GM19035 (cell line): ENCODE data around the gene BRME1.
"Not testable (repeated sequence)": the region's sequence is repeated elsewhere in the genome, so short reads cannot be mapped to it uniquely, and the experiment has no call there.

Experiments used
- ATAC-seq: cut with Tn5 transposase; IDR thresholded peaks from one replicate; pipeline ENCODE4 v1.9.1; 2021; ENCODE audit not compliant: unreplicated experiment

BRME1 gene

DNA sequence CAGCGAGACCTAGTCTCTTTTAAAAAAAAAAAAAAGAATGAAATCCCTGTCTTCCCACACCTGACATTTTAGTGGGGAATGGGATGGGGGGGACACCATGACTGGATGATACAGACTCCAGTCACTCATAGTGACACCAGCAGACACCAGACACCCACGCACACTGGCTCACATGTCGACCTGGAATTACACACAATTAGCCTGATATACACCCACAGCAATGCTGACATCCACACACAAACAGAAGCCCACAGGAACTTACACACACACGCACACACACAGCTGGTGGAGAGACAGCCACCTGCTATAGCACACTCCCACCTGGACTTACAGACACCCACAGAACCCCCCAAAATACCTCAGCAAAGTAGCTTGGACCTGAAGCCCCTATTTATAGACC lies 37.3 kb downstream of the BRME1 start:
- no peak for ATAC-seq

GRCh38 chr19:13866463-13867046 lies 39.4 kb downstream of the BRME1 start:
- no peak for ATAC-seq

- ATAC-seq, result no peak
These were observed 40.1 kb downstream of the BRME1 start for GRCh38 chr19:13865571-13866462.

- ATAC-seq, result no peak
These were observed 41.0 kb downstream of the BRME1 start for GRCh38 chr19:13864667-13865570.

DNA sequence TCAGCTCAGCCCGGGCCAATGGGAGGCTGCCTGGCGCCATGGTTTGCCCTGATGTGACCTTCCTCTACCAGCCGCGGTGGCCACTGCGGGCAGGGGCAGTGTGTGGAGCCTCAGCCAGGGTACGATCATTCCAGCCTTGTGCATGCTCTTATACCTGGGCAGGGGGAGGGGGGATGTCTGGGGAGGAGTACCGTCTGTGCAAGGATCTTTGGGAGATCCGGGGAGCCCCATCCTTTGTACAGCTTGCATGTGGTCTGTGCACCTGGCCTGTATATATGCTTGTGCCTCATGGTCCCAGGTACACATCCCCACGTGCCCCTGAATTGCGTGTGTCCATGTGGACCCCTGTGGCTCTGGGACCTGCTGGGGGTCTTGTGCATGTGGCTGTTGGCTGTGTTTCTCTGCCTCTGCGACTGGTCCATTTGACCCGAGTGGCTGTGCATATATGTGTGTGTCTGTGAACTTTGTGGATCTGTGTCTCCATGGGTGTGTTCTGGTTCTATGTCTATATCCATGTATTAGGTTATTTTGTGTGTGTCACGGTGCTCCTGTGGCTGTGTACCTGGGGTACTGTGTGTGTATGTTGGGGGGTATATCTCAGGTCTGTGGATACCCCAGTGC lies 41.8 kb downstream of the BRME1 start:
- no peak for ATAC-seq

DNA sequence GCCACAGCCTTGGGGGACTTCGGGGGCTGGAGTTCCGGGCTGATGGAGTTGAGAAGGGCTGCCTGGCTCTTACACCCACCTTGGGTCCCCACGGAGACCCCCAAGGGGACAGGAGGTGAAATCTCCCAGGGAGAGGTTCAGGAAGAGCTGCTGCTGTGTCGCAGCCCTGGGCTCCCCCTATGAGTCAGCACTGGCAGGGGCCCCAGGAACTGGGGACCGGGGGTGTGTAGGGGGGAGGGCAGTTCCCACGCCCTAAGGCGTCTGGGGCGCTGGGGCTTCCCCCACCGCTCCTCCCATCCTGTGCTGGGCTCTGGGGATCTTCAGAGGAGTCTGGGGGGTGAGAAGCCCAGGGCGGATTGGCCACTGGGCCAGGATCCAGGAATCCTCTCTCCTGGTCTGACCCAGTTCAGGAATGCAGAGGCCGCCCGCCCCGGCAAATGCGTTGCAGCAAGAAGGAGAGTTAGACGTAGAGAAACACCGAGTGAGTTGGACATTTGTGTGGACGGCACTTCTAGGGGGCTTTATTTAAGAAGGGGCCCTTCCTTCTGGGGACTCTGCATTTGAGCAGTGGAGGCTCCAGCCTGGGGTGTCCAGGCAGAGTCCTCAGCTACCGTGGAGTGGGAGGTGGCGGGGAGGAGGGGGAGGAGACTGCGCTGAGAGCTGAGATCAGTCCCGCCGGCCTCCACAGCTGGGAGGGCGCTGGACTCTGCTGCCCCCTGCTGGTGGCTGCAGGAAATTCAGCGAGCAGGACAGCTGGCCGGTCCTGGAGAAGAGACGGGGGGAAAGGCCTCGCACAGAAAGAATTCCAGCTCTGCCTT lies 44.0 kb downstream of the BRME1 start:
- peak; percentile 72 for ATAC-seq

DNA sequence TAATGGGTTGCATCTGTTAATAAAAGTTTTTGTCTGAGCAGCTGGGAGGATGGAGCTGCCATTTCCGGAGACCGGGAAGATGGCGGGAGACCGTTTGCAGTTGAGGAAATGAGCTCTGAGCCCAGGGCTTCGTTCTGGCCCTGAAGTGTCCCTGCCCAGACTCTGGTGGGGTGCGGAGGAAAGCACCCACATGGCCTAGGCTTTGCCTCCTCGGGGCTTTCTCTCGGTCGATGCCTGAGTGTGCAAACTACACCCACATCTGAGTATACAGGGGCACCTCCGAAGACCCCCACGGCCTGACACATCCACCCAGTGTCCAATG lies 44.6 kb downstream of the BRME1 start:
- peak; percentile 24 for ATAC-seq

DNA sequence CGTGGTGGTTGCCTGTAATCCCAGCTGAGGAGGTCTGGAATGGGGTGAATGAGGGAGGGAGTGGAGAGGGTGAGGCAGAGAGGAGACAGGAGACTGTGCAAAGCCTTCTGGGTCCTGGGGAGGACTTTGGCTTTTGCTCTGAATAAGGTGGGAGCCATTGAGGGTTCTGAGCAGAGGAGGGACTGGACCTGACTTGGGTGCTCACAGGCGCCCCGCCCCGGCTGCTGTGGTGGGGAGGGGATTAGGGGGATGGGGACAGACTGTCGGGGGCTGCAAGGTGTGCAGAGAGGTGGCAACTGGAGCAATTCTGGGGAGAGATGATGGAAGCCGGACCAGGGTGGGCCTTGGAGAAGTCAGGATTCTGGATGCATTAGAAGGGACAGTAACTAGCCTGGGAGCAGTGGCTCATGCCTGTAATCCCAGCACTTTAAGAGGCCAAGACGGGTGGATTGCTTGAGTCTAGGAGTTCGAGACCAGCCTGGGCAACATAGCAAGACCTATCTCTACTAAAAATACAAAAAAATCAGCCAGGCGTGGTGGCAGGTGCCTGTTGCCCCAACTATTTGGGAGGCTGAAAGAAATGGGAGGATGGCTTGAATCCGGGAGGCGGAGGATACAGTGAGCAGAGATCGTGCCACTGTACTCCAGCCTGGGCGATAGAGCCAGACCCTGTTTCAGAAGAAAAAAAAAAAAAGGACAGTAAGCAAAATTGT lies 45.1 kb downstream of the BRME1 start:
- no peak for ATAC-seq

GRCh38 chr19:13859361-13859880 lies 46.5 kb downstream of the BRME1 start:
- no peak for ATAC-seq

GRCh38 chr19:13856497-13856896 lies 49.4 kb downstream of the BRME1 start:
- ATAC-seq, result no peak

DNA sequence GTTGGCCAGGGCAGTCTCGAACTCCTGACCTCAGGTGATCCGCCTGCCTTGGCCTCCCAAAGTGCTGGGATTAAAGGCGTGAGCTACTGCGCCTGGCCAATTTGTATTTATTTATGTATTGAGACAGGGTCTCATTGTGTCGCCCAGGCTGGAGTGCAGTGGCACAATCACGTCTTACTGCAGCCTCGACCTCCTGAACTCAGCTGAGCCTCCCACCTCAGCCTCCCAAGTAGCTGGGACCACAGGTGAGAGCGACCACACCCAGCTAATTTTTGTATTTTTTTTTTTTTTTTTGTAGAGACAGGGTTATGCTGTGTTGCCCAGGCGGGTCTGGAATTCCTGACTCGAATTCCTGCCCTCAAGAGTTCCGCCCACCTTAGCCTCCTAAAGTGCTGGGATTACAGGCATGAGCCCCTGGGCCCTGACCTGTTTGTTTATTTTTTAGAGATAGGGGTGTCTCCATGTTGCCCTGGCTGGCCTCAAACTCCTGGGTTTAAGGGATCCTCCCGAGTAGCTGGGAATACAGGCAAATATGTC lies 53.7 kb downstream of the BRME1 start:
- ATAC-seq, result not testable (repeated sequence)

DNA sequence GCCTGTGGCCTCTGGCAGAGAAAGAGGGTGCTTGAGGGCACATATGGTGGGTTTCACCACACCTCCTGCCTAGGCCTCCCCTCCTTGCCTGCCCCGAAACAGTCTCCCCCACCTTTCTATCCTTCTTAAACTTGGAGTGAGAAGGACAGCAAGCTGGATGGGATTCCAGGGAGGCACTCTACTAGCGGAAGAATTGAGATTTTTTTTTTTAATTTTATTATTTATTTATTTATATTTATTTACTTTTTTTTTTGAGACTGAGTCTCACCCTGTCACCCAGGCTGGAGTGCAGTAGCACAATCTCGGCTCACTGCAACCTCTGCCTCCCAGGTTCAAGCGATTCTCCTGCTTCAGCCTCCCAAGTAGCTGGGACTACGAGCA lies 54.2 kb downstream of the BRME1 start:
- ATAC-seq, result not testable (repeated sequence)

DNA sequence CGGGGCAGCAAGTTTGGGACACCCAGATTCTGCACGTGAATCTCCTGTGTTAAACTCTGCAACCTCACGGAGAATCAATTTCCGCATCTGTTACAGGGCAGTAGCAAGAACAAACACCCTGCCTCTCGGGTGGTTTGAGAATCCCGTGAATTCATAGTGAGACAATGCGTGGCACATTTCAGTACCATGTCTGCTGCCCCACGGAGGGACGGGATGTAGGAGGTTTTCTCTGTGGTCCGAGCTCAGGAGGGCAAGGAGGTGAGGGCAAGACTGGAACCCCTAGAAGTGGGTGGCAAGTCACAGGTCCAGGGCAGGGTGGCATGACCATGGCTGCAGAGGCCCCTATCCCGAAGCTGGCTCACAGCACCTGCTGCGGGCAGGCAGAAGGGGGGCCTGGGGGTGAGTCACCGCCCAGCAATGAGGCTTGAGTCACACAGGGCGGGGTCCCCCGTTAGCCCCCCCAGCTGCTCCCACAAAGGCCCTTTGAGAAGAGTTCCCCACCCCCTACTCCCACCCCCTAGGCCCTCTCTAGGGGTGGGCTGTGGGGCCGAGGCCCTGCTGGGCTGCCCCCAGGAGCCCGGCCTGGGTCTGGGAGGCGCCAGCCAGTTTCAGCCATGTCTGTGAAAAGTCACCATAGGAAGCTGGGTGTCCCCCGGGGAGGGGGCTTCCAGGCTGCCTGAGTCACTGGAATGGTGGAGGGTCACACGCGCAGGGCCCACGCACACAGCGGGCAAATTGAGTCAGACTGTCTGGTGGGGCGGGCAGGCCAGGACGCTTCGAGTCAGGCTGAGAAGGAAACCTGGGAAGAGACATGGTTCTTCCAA lies 54.8 kb downstream of the BRME1 start:
- ATAC-seq, result no peak

- no peak for ATAC-seq
These were observed 55.7 kb downstream of the BRME1 start for GRCh38 chr19:13849991-13850909.

GRCh38 chr19:13848798-13849676 lies 56.9 kb downstream of the BRME1 start:
- no peak for ATAC-seq

GRCh38 chr19:13848340-13848677 lies 57.6 kb downstream of the BRME1 start:
- no peak for ATAC-seq
